HCEC 1CT (cell line): ENCODE results near the gene OR4M2.
"Not testable (repeated sequence)": the region's sequence is repeated elsewhere in the genome, so short reads cannot be mapped to it uniquely, and the experiment has no call there.

Experiments used
- DNase-seq: peaks from one replicate; pipeline ENCODE4 v3.0.0-alpha.2; 2017

Gene OR4M2

GRCh38 chr15:22080227-22080626 is at the start of gene OR4M2:
Gene OR4M2 (plus strand): TSS chr15:22080527. CDS start chr15:22080625, 98 bp downstream.
- DNase-seq: not testable (repeated sequence)

GRCh38 chr15:22069267-22069666 is 11.1 kb upstream of the OR4M2 start:
- DNase-seq: not testable (repeated sequence)

GRCh38 chr15:22081386-22081785 is 1.1 kb downstream of the OR4M2 start:
- not testable (repeated sequence) for DNase-seq

- not testable (repeated sequence) for DNase-seq
Measured at GRCh38 chr15:22098616-22099253, 18.4 kb downstream of the OR4M2 start.

- not testable (repeated sequence) for DNase-seq
Measured at GRCh38 chr15:22099289-22099891, 19.1 kb downstream of the OR4M2 start.

DNA sequence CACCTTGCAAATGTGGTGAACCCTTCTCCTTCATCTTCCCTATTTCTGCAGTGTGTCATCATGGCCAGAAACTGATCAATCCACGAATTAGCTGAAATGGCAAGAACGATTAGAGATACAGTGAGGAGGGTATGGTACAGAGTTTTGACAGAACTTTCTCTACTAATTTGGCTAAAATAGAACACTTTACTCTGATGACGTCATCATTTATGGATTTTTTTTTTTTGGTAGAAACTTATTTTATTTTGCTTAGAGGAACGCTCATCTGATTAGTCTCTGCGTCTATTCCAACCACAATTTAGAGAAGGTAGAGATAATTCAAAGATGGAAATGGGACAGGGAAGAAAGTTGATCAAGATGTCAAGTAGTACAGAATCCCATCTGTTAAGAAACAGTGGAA is 41.7 kb downstream of the OR4M2 start:
- DNase-seq: not testable (repeated sequence)
